ENCODE data around the gene CFAP69. TPM values are rescaled to one million over a fixed set of nuclear protein-coding genes. Genes with fewer than 3 reads are reported as not detected.

CFAP69 gene
- total RNA-seq, 1 donor from 2014 or later, result 2.0 TPM

DNA sequence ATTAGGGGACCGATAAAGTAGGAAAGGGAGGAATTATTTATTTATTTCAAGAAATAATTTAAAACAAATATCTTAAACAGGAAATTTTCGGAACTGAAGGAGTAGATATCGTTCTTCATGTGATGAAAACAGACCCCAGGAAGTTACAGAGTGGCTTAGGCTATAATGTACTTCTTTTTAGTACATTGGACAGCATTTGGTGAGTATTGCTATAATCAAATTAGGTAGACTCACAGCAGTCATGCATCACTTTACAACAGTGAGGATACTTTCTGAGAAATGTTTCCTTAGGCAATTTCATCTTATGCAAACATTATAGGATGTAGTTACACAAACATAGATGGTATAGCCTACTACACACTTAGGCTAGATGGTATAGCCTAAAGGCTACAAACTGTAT lies 43.2 kb downstream of the CFAP69 start:
- H3K4me1 Mint-ChIP-seq (ENCODE audit: low read depth, unreplicated experiment), result no peaks in the 10 kb centered on the region
- no peaks in the 10 kb centered on the region for H3K36me3 Mint-ChIP-seq (ENCODE audit: low read depth, unreplicated experiment)
- Histone ChIP-seq H3K9me3 (ENCODE audit: insufficient read depth, low read depth, low read length) (no peaks in the 10 kb centered on the region), H2AFZ (ENCODE audit: low read depth, low read length) (no peak overlapping the region), H3K79me2 (ENCODE audit: insufficient read depth, low read length) (no peaks in the 10 kb centered on the region), H3K9ac (ENCODE audit: low read length) (no peak overlapping the region), H3K27ac (ENCODE audit: low read depth, low read length) (no peak overlapping the region), H3K4me3 (ENCODE audit: insufficient read depth, low read depth, low read length) (no peak overlapping the region), H3K36me3 (ENCODE audit: insufficient read depth, low read length) (no peaks in the 10 kb centered on the region), H3K4me1 (ENCODE audit: insufficient read depth, low read length) (no peaks in the 10 kb centered on the region), H3K27me3 (ENCODE audit: insufficient read depth, low read length) (no peaks in the 10 kb centered on the region), H3K4me2 (ENCODE audit: low read length) (no peak overlapping the region), H4K20me1 (ENCODE audit: insufficient read depth, low read length) (no peaks in the 10 kb centered on the region)
- no peaks in the 10 kb centered on the region for H3K27me3 Mint-ChIP-seq (ENCODE audit: low read depth, unreplicated experiment)
- no peak for DNase-seq (ENCODE audit: low read depth)
- TF ChIP-seq, protein P1, sequence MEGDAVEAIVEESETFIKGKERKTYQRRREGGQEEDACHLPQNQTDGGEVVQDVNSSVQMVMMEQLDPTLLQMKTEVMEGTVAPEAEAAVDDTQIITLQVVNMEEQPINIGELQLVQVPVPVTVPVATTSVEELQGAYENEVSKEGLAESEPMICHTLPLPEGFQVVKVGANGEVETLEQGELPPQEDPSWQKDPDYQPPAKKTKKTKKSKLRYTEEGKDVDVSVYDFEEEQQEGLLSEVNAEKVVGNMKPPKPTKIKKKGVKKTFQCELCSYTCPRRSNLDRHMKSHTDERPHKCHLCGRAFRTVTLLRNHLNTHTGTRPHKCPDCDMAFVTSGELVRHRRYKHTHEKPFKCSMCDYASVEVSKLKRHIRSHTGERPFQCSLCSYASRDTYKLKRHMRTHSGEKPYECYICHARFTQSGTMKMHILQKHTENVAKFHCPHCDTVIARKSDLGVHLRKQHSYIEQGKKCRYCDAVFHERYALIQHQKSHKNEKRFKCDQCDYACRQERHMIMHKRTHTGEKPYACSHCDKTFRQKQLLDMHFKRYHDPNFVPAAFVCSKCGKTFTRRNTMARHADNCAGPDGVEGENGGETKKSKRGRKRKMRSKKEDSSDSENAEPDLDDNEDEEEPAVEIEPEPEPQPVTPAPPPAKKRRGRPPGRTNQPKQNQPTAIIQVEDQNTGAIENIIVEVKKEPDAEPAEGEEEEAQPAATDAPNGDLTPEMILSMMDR (IDR thresholded peaks at IDR 0.05; ENCODE audit: insufficient read depth, low read depth, low read length), result no peak
- TF ChIP-seq EZH2 (IDR thresholded peaks at IDR 0.05; ENCODE audit: insufficient read depth, low read length), result no peak
- no peak for FAIRE-seq
- no peak overlapping the region for H3K27ac Mint-ChIP-seq (ENCODE audit: unreplicated experiment)
- peaks cover 8% of the 10 kb centered on the region for H3K9me3 Mint-ChIP-seq (ENCODE audit: unreplicated experiment)
- no peak overlapping the region for H3K4me3 Mint-ChIP-seq (ENCODE audit: unreplicated experiment)

DNA sequence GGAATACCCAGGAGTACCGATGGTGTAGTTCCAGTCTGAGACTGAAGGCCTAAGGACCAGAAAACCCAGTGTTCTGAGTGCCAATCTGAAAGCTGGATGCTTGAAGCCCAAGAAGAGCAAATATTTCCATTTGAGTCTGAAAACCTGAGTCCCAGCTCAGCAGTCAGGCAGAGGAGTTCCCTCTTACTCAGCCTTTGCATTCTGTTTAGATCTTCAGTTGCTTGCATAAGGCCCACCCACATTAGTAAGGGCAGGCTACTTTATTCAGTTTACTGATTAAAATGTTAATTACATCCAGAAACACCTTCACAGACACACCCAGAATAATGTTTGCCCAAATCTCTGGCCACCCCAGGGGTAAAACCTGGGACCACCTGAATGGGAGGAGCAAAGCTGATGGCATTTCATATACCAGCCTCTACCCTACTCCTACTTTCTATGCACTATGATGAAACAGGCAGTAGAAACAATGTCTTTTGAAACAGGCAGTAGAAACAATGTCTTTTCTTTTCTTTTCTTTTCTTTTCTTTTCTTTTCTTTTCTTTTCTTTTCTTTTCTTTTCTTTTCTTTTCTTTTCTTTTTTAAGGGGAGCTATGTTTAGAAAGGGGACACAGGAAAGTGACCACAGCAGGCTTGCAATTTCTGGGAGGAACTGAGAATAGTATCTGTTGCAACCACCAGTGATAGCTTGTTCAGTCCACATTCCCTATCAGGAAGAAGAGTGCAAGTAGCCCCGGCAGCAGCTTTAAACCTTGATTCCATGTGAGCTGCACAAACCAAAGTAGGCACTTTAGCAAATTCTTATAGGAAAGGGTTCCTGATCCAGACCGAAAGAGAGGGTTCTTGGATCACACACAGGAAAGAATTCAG lies 45.5 kb downstream of the CFAP69 start:
- H3K27me3 ChIP-seq (ENCODE audit: insufficient read depth, low read length), result no peaks in the 10 kb centered on the region
- TF ChIP-seq, protein P1 (IDR thresholded peaks at IDR 0.05; ENCODE audit: insufficient read depth, low read depth, low read length), result no peak
- TF ChIP-seq EZH2 (IDR thresholded peaks at IDR 0.05; ENCODE audit: insufficient read depth, low read length), result no peak
- H4K20me1 ChIP-seq (ENCODE audit: insufficient read depth, low read length), result no peaks in the 10 kb centered on the region
- no peak overlapping the region for H3K27ac ChIP-seq (ENCODE audit: low read depth, low read length)
- H3K4me1 ChIP-seq (ENCODE audit: insufficient read depth, low read length), result no peaks in the 10 kb centered on the region
- FAIRE-seq (no peak), DNase-seq (ENCODE audit: low read depth) (no peak)
- no peaks in the 10 kb centered on the region for H3K36me3 ChIP-seq (ENCODE audit: insufficient read depth, low read length)
- no peak overlapping the region for H2AFZ ChIP-seq (ENCODE audit: low read depth, low read length)
- H3K9me3 ChIP-seq (ENCODE audit: insufficient read depth, low read depth, low read length), result no peaks in the 10 kb centered on the region
- Mint-ChIP-seq H3K36me3 (ENCODE audit: low read depth, unreplicated experiment) (no peaks in the 10 kb centered on the region), H3K9me3 (ENCODE audit: unreplicated experiment) (peaks cover 8% of the 10 kb centered on the region), H3K4me1 (ENCODE audit: low read depth, unreplicated experiment) (no peaks in the 10 kb centered on the region), H3K27me3 (ENCODE audit: low read depth, unreplicated experiment) (no peaks in the 10 kb centered on the region), H3K4me3 (ENCODE audit: unreplicated experiment) (no peak overlapping the region), H3K27ac (ENCODE audit: unreplicated experiment) (no peak overlapping the region)
- H3K4me2 ChIP-seq (ENCODE audit: low read length), result no peak overlapping the region
- no peak overlapping the region for H3K4me3 ChIP-seq (ENCODE audit: insufficient read depth, low read depth, low read length)
- no peaks in the 10 kb centered on the region for H3K79me2 ChIP-seq (ENCODE audit: insufficient read depth, low read length)
- H3K9ac ChIP-seq (ENCODE audit: low read length), result no peak overlapping the region

Data from astrocyte (in vitro differentiated cells and primary cell).